HEK293 (cell line): Measurements from ENCODE around the gene DLG1.
A peak's percentile ranks its signal among the peaks of the same experiment; 100 is the strongest.

Source experiments
- FEZF1 ChIP-seq: fragments of 450-650 bp; formaldehyde crosslinking; IDR thresholded peaks from 2 replicates; pipeline ENCODE4 v1.5.1; 2016; ENCODE audit warnings: missing biosample characterization, missing genetic modification characterization
- GFI1B ChIP-seq: fragments of 450-650 bp; formaldehyde crosslinking; IDR thresholded peaks from 2 replicates; pipeline ENCODE4 v1.5.1; 2016; ENCODE audit warnings: missing biosample characterization, missing genetic modification characterization
- OVOL3 ChIP-seq: fragments of 450-650 bp; formaldehyde crosslinking; IDR thresholded peaks from 2 replicates; pipeline ENCODE4 v1.5.1; 2016; ENCODE audit warnings: missing biosample characterization, missing genetic modification characterization
- PATZ1 ChIP-seq: fragments of 450-650 bp; formaldehyde crosslinking; IDR thresholded peaks from 2 replicates; pipeline ENCODE4 v1.5.1; 2016; ENCODE audit warnings: missing biosample characterization, missing genetic modification characterization
- PRDM1 ChIP-seq: fragments of 450-650 bp; formaldehyde crosslinking; IDR thresholded peaks from 2 replicates; pipeline ENCODE4; 2016; ENCODE audit warnings: missing biosample characterization, missing genetic modification characterization
- PRDM6 ChIP-seq: fragments of 450-650 bp; formaldehyde crosslinking; IDR thresholded peaks from 2 replicates; pipeline ENCODE4 v1.5.1; 2017; ENCODE audit warnings: missing biosample characterization, missing genetic modification characterization
- YY1 ChIP-seq: fragments of 450-650 bp; formaldehyde crosslinking; IDR thresholded peaks from 2 replicates; pipeline ENCODE4 v1.5.1; 2018; ENCODE audit warnings: missing biosample characterization, missing genetic modification characterization
- ZNF10 ChIP-seq: fragments of 450-650 bp; formaldehyde crosslinking; IDR thresholded peaks from 2 replicates; pipeline ENCODE4 v1.5.1; 2017; ENCODE audit warnings: missing biosample characterization, missing genetic modification characterization
- ZNF146 ChIP-seq: fragments of 450-650 bp; formaldehyde crosslinking; IDR thresholded peaks from 2 replicates; pipeline ENCODE4 v1.5.1; 2016; ENCODE audit warnings: missing biosample characterization, missing genetic modification characterization
- ZNF148 ChIP-seq: fragments of 450-650 bp; formaldehyde crosslinking; IDR thresholded peaks from 2 replicates; pipeline ENCODE4 v1.5.0; 2017; ENCODE audit warnings: missing biosample characterization, missing genetic modification characterization, borderline replicate concordance
- ZNF157 ChIP-seq: fragments of 450-650 bp; formaldehyde crosslinking; IDR thresholded peaks from 2 replicates; pipeline ENCODE4 v1.5.1; 2016; ENCODE audit warnings: missing biosample characterization, missing genetic modification characterization
- ZNF175 ChIP-seq: fragments of 450-650 bp; formaldehyde crosslinking; IDR thresholded peaks from 2 replicates; pipeline ENCODE4 v1.5.1; 2016; ENCODE audit warnings: missing biosample characterization, missing genetic modification characterization
- ZNF214 ChIP-seq: fragments of 450-650 bp; formaldehyde crosslinking; IDR thresholded peaks from 2 replicates; pipeline ENCODE4 v1.5.1; 2017; ENCODE audit warnings: missing biosample characterization, mild to moderate bottlenecking, missing genetic modification characterization, borderline replicate concordance
- ZNF221 ChIP-seq: fragments of 450-650 bp; formaldehyde crosslinking; IDR thresholded peaks from 2 replicates; pipeline ENCODE4 v1.5.1; 2017; ENCODE audit warnings: missing biosample characterization, missing genetic modification characterization, borderline replicate concordance
- ZNF292 ChIP-seq: fragments of 450-650 bp; formaldehyde crosslinking; IDR thresholded peaks from 2 replicates; pipeline ENCODE4 v1.5.1; 2016; ENCODE audit warnings: low read depth, missing biosample characterization, missing genetic modification characterization, borderline replicate concordance
- ZNF501 ChIP-seq: fragments of 450-650 bp; formaldehyde crosslinking; IDR thresholded peaks from 2 replicates; pipeline ENCODE4 v1.5.1; 2016; ENCODE audit warnings: missing biosample characterization, missing genetic modification characterization
- ZNF521 ChIP-seq: fragments of 450-650 bp; formaldehyde crosslinking; IDR thresholded peaks from 2 replicates; pipeline ENCODE4 v1.5.1; 2017; ENCODE audit warnings: missing biosample characterization, mild to moderate bottlenecking, missing genetic modification characterization
- ZNF529 ChIP-seq: fragments of 450-650 bp; formaldehyde crosslinking; IDR thresholded peaks from 2 replicates; pipeline ENCODE4 v1.5.1; 2017; ENCODE audit warnings: missing genetic modification characterization, missing biosample characterization; ENCODE audit not compliant: insufficient replicate concordance
- ZNF549 ChIP-seq: fragments of 450-650 bp; IDR thresholded peaks from 2 replicates; pipeline ENCODE4 v1.5.1; 2018; ENCODE audit warnings: missing biosample characterization, missing genetic modification characterization, mild to moderate bottlenecking, inconsistent platforms, moderate library complexity
- ZNF704 ChIP-seq: fragments of 450-650 bp; formaldehyde crosslinking; IDR thresholded peaks from 2 replicates; pipeline ENCODE4 v1.5.1; 2016; ENCODE audit warnings: missing biosample characterization, missing genetic modification characterization
- ZNF747 ChIP-seq: fragments of 450-650 bp; formaldehyde crosslinking; IDR thresholded peaks from 2 replicates; pipeline ENCODE4 v1.5.1; 2016; ENCODE audit warnings: missing biosample characterization, missing genetic modification characterization
- ZSCAN16 ChIP-seq: fragments of 450-650 bp; formaldehyde crosslinking; IDR thresholded peaks from 2 replicates; pipeline ENCODE4 v1.5.1; 2016; ENCODE audit warnings: missing biosample characterization, missing genetic modification characterization

DLG1 gene

GRCh38 chr3:197186887-197187588 is 111.4 kb downstream of the DLG1 start (continued):
- TF ChIP-seq ZNF221 (tag by site-specific recombination) (no peak), ZNF704 (tag by site-specific recombination) (no peak), ZNF292 (tag by site-specific recombination) (no peak), ZNF10 (no peak), ZNF214 (no peak), ZSCAN16 (tag by site-specific recombination) (no peak), ZNF175 (tag by site-specific recombination) (no peak), ZNF501 (tag by site-specific recombination) (no peak), PATZ1 (tag by site-specific recombination) (no peak), PRDM6 (peak; percentile 82), ZNF146 (tag by site-specific recombination) (no peak), ZNF747 (tag by site-specific recombination) (no peak), FEZF1 (tag by site-specific recombination) (no peak; the same call in 1 of the 2 replicates), PRDM1 (tag by site-specific recombination) (no peak), GFI1B (peak; percentile 74; the same call in 1 of the 2 replicates), YY1 (tag by site-specific recombination) (no peak), ZNF148 (tag by site-specific recombination) (no peak), ZNF157 (no peak), OVOL3 (tag by site-specific recombination) (no peak), ZNF549 (tag by site-specific recombination) (no peak), ZNF521 (tag by site-specific recombination) (no peak), ZNF529 (no peak)
